ENCODE results near the gene GPC3. TPM values are rescaled to one million over a fixed set of nuclear protein-coding genes. Genes with fewer than 3 reads are reported as not detected.

Gene GPC3
- total RNA-seq, 1 donor from 2014 or later = 628 TPM

- Mint-ChIP-seq H3K4me3 (no peak overlapping the region), H3K27me3 (no peaks in the 10 kb centered on the region), H3K4me1 (ENCODE audit: unreplicated experiment) (peaks cover 25% of the 10 kb centered on the region), H3K9me3 (peaks cover 3% of the 10 kb centered on the region), H3K27ac (no peak overlapping the region), H3K36me3 (no peaks in the 10 kb centered on the region)
- DNase-seq (ENCODE audit: extremely low spot score, unreplicated experiment) = no peak
- TF ChIP-seq CTCF (conservative IDR thresholded peaks at IDR 0.05) = no peak
These were observed 462.3 kb downstream of the GPC3 start for GRCh38 chrX:133523081-133523487.

- no peak for TF ChIP-seq CTCF (conservative IDR thresholded peaks at IDR 0.05)
- DNase-seq (ENCODE audit: extremely low spot score, unreplicated experiment) = no peak
- Mint-ChIP-seq H3K4me3 (no peak overlapping the region), H3K4me1 (ENCODE audit: unreplicated experiment) (peaks cover 21% of the 10 kb centered on the region), H3K9me3 (peaks cover 3% of the 10 kb centered on the region), H3K27me3 (no peaks in the 10 kb centered on the region), H3K36me3 (no peaks in the 10 kb centered on the region), H3K27ac (no peak overlapping the region)
These were observed 468.7 kb downstream of the GPC3 start for GRCh38 chrX:133516686-133517085.

- Mint-ChIP-seq H3K27me3 (no peaks in the 10 kb centered on the region), H3K27ac (no peak overlapping the region), H3K4me3 (no peak overlapping the region), H3K9me3 (no peaks in the 10 kb centered on the region), H3K36me3 (no peaks in the 10 kb centered on the region), H3K4me1 (ENCODE audit: unreplicated experiment) (peaks cover 27% of the 10 kb centered on the region)
- TF ChIP-seq CTCF (conservative IDR thresholded peaks at IDR 0.05) = no peak
- no peak for DNase-seq (ENCODE audit: extremely low spot score, unreplicated experiment)
These were observed 470.9 kb downstream of the GPC3 start for GRCh38 chrX:133514486-133514885.

GRCh38 chrX:133513123-133513522 lies 472.3 kb downstream of the GPC3 start:
- H3K27ac Mint-ChIP-seq = no peak overlapping the region
- no peak for DNase-seq (ENCODE audit: extremely low spot score, unreplicated experiment)
- TF ChIP-seq CTCF (conservative IDR thresholded peaks at IDR 0.05) = no peak
- H3K27me3 Mint-ChIP-seq = no peaks in the 10 kb centered on the region
- no peak overlapping the region for H3K4me3 Mint-ChIP-seq
- no peaks in the 10 kb centered on the region for H3K9me3 Mint-ChIP-seq
- peaks cover 27% of the 10 kb centered on the region for H3K4me1 Mint-ChIP-seq (ENCODE audit: unreplicated experiment)
- no peaks in the 10 kb centered on the region for H3K36me3 Mint-ChIP-seq

GRCh38 chrX:133511041-133511440 lies 474.4 kb downstream of the GPC3 start:
- Mint-ChIP-seq H3K27me3 (no peaks in the 10 kb centered on the region), H3K4me3 (no peak overlapping the region), H3K36me3 (peaks cover 4% of the 10 kb centered on the region), H3K4me1 (ENCODE audit: unreplicated experiment) (peaks cover 27% of the 10 kb centered on the region), H3K27ac (no peak overlapping the region), H3K9me3 (peaks cover 5% of the 10 kb centered on the region)
- DNase-seq (ENCODE audit: extremely low spot score, unreplicated experiment) = no peak
- TF ChIP-seq CTCF (conservative IDR thresholded peaks at IDR 0.05) = no peak

- H3K4me3 Mint-ChIP-seq = peak overlapping the region; percentile 12
These were observed 488.0 kb downstream of the GPC3 start for GRCh38 chrX:133497356-133497755.

More at GRCh38 chrX:133497356-133497755, 488.0 kb downstream of the GPC3 start:
- DNase-seq (ENCODE audit: extremely low spot score, unreplicated experiment) = no peak
- no peaks in the 10 kb centered on the region for H3K9me3 Mint-ChIP-seq
- peaks cover 15% of the 10 kb centered on the region for H3K4me1 Mint-ChIP-seq (ENCODE audit: unreplicated experiment)
- H3K27me3 Mint-ChIP-seq = peaks cover 5% of the 10 kb centered on the region
- TF ChIP-seq CTCF (conservative IDR thresholded peaks at IDR 0.05) = no peak
- H3K27ac Mint-ChIP-seq = peak overlapping the region; percentile 64
- no peaks in the 10 kb centered on the region for H3K36me3 Mint-ChIP-seq

All from type B pancreatic cell (in vitro differentiated cells).